GM21786 (cell line): Measurements from ENCODE around the gene GRPEL1.

ENCODE experiments used
- ATAC-seq: cut with Tn5 transposase; IDR thresholded peaks from one replicate; pipeline ENCODE4 v1.9.1; 2021; ENCODE audit not compliant: unreplicated experiment

Gene GRPEL1

GRCh38 chr4:7025040-7025602 is 42.7 kb downstream of the GRPEL1 start:
- no peak for ATAC-seq

- ATAC-seq, result no peak
Observed at GRCh38 chr4:7024336-7024890, 43.5 kb downstream of the GRPEL1 start.

GRCh38 chr4:7023901-7024300 is 44.0 kb downstream of the GRPEL1 start:
- ATAC-seq, result no peak

- ATAC-seq, result no peak
Observed at GRCh38 chr4:7023486-7023885, 44.4 kb downstream of the GRPEL1 start.

GRCh38 chr4:7021930-7022664 is 45.8 kb downstream of the GRPEL1 start:
- no peak for ATAC-seq

GRCh38 chr4:7021355-7021754 is 46.5 kb downstream of the GRPEL1 start:
- no peak for ATAC-seq

- no peak for ATAC-seq
Observed at GRCh38 chr4:7020856-7021255, 47.0 kb downstream of the GRPEL1 start.

- no peak for ATAC-seq
Observed at GRCh38 chr4:7020290-7020689, 47.6 kb downstream of the GRPEL1 start.

- ATAC-seq, result no peak
Observed at GRCh38 chr4:7019367-7019766, 48.5 kb downstream of the GRPEL1 start.

- no peak for ATAC-seq
Observed at GRCh38 chr4:7018281-7018680, 49.6 kb downstream of the GRPEL1 start.

GRCh38 chr4:7017446-7018048 is 50.3 kb downstream of the GRPEL1 start:
- ATAC-seq, result no peak

- ATAC-seq, result no peak
Observed at GRCh38 chr4:7016512-7016911, 51.4 kb downstream of the GRPEL1 start.

- ATAC-seq, result no peak
Observed at GRCh38 chr4:7016086-7016485, 51.8 kb downstream of the GRPEL1 start.

- ATAC-seq, result no peak
Observed at GRCh38 chr4:7015383-7016035, 52.4 kb downstream of the GRPEL1 start.

- ATAC-seq, result no peak
Observed at GRCh38 chr4:7014815-7015214, 53.0 kb downstream of the GRPEL1 start.

GRCh38 chr4:7013175-7013574 is 54.7 kb downstream of the GRPEL1 start:
- no peak for ATAC-seq

- no peak for ATAC-seq
Observed at GRCh38 chr4:7009564-7009963, 58.3 kb downstream of the GRPEL1 start.
